HPDE6-E6E7 (cell line): Measurements from ENCODE around the gene GRM5.

Source experiments
- DNase-seq: peaks from one replicate; pipeline ENCODE4 v3.0.0; 2011; ENCODE audit warnings: missing footprints; ENCODE audit errors: extremely low spot score

Gene GRM5

GRCh38 chr11:88619071-88619425 is 446.7 kb downstream of the GRM5 start:
- DNase-seq = no peak

- DNase-seq = no peak
Measured at GRCh38 chr11:88618327-88619070, 447.3 kb downstream of the GRM5 start.

GRCh38 chr11:88617226-88617625 is 448.6 kb downstream of the GRM5 start:
- no peak for DNase-seq

- DNase-seq = no peak
Measured at GRCh38 chr11:88604260-88604659, 461.5 kb downstream of the GRM5 start.

- no peak for DNase-seq
Measured at GRCh38 chr11:88603091-88603867, 462.5 kb downstream of the GRM5 start.

- no peak for DNase-seq
Measured at GRCh38 chr11:88597387-88597786, 468.4 kb downstream of the GRM5 start.

- no peak for DNase-seq
Measured at GRCh38 chr11:88596786-88597185, 469.0 kb downstream of the GRM5 start.

GRCh38 chr11:88594274-88594950 is 471.4 kb downstream of the GRM5 start:
- DNase-seq = no peak

- DNase-seq = no peak
Measured at GRCh38 chr11:88590361-88590760, 475.4 kb downstream of the GRM5 start.

GRCh38 chr11:88583251-88583650 is 482.5 kb downstream of the GRM5 start:
- DNase-seq = no peak

- no peak for DNase-seq
Measured at GRCh38 chr11:88579466-88579865, 486.3 kb downstream of the GRM5 start.

- no peak for DNase-seq
Measured at GRCh38 chr11:88576741-88577140, 489.0 kb downstream of the GRM5 start.

- DNase-seq = no peak
Measured at GRCh38 chr11:88575916-88576315, 489.9 kb downstream of the GRM5 start.

- no peak for DNase-seq
Measured at GRCh38 chr11:88569342-88569741, 496.4 kb downstream of the GRM5 start.

- DNase-seq = no peak
Measured at GRCh38 chr11:88555829-88556202, 510.0 kb downstream of the GRM5 start.

- peak; percentile 76 for DNase-seq
Measured at GRCh38 chr11:88555018-88555828, 510.6 kb downstream of the GRM5 start.

GRCh38 chr11:88553204-88553603 is 512.6 kb downstream of the GRM5 start:
- DNase-seq = no peak

GRCh38 chr11:88552379-88553062 is 513.3 kb downstream of the GRM5 start:
- DNase-seq = peak; percentile 29

- no peak for DNase-seq
Measured at GRCh38 chr11:88544656-88545280, 521.0 kb downstream of the GRM5 start.

- peak; percentile 75 for DNase-seq
Measured at GRCh38 chr11:88543902-88544655, 521.7 kb downstream of the GRM5 start.
